HG02852 (cell line): ENCODE data around the gene KCNK7.

Experiments
- ATAC-seq: cut with Tn5 transposase; IDR thresholded peaks from one replicate; pipeline ENCODE4 v1.9.1; 2021; ENCODE audit warnings: mild to moderate bottlenecking, moderate library complexity; ENCODE audit not compliant: unreplicated experiment

The KCNK7 gene

GRCh38 chr11:65627202-65627601 lies 31.6 kb upstream of the KCNK7 start:
- no peak for ATAC-seq

GRCh38 chr11:65625628-65626342 lies 30.2 kb upstream of the KCNK7 start:
- ATAC-seq, result no peak

- no peak for ATAC-seq
These were observed 29.5 kb upstream of the KCNK7 start for GRCh38 chr11:65624931-65625627.

- ATAC-seq, result no peak
These were observed 28.4 kb upstream of the KCNK7 start for GRCh38 chr11:65623852-65624616.

- ATAC-seq, result no peak
These were observed 27.6 kb upstream of the KCNK7 start for GRCh38 chr11:65623177-65623576.

- ATAC-seq, result no peak
These were observed 26.4 kb upstream of the KCNK7 start for GRCh38 chr11:65622011-65622410.

- no peak for ATAC-seq
These were observed 25.9 kb upstream of the KCNK7 start for GRCh38 chr11:65621460-65621859.

- ATAC-seq, result no peak
These were observed 25.1 kb upstream of the KCNK7 start for GRCh38 chr11:65620666-65621065.

GRCh38 chr11:65619281-65619928 lies 23.8 kb upstream of the KCNK7 start:
- ATAC-seq, result no peak

GRCh38 chr11:65618763-65619162 lies 23.2 kb upstream of the KCNK7 start:
- no peak for ATAC-seq

GRCh38 chr11:65617990-65618751 lies 22.6 kb upstream of the KCNK7 start:
- no peak for ATAC-seq

- ATAC-seq, result no peak
These were observed 21.7 kb upstream of the KCNK7 start for GRCh38 chr11:65617136-65617850.

GRCh38 chr11:65616575-65617001 lies 21.0 kb upstream of the KCNK7 start:
- ATAC-seq, result no peak

- peak; percentile 0 for ATAC-seq
These were observed 20.5 kb upstream of the KCNK7 start for GRCh38 chr11:65615950-65616574.

- ATAC-seq, result peak; percentile 81
These were observed 19.8 kb upstream of the KCNK7 start, which contains the start of gene PCNX3 for GRCh38 chr11:65615229-65615949. PCNX3 (plus strand) TSS chr11:65615776; CDS start chr11:65616312, 536 bp downstream.

GRCh38 chr11:65613091-65613928 lies 17.7 kb upstream of the KCNK7 start:
- ATAC-seq, result no peak

GRCh38 chr11:65612691-65613090 lies 17.1 kb upstream of the KCNK7 start:
- no peak for ATAC-seq
